A549 (cell line): ENCODE data around the gene KIF4A.

Experiments
- BHLHE40 ChIP-seq: IDR thresholded peaks from 2 replicates; pipeline ENCODE4 v1.6.1; 2012; ENCODE audit warnings: low read depth, low read length, inconsistent platforms
- CBX2 ChIP-seq: fragments of 200-600 bp; sonication (generic); IDR thresholded peaks from 2 replicates; pipeline ENCODE4 v1.6.1; 2016; ENCODE audit warnings: low read depth, mild to moderate bottlenecking, borderline replicate concordance
- GATA3 ChIP-seq: IDR thresholded peaks from 2 replicates; pipeline ENCODE4 v1.6.1; 2012; ENCODE audit warnings: borderline replicate concordance
- POLR2A ChIP-seq: IDR thresholded peaks from 2 replicates; pipeline ENCODE4 v1.6.1; 2012; ENCODE audit warnings: mild to moderate bottlenecking, low read length
- TF ChIP-seq, protein P1 (sequence below): fragments of 200-600 bp; sonication (generic); IDR thresholded peaks from 2 replicates; pipeline ENCODE4 v1.6.1; 2016; ENCODE audit warnings: antibody characterized with exemption, mild to moderate bottlenecking, moderate library complexity
- TF ChIP-seq, protein P2 (sequence below): fragments of >200 bp; sonication (Bioruptor Twin); formaldehyde crosslinking; IDR thresholded peaks from 3 replicates; pipeline ENCODE4 v1.5.1; 2016

DNA sequence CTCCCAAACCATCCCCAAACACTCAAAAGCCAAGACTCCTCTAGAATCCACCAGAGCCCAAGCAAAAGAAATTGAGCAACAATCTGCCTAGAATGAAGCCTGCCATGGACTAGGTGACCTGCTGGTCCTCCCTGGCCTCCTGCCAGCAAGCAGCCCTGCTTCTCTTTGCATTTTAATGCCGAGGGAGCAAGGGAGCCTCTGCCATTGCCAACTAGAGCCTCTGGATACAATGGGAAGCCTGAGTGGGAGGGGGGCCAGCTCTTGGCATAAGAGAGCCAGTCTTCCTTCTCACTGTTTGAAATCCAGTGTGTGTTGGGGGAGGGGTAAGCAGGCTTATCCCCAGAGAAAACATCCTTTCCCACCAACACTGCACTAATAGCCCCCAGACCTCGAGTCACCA lies 131.7 kb downstream of the KIF4A start:
- TF ChIP-seq, protein P1, sequence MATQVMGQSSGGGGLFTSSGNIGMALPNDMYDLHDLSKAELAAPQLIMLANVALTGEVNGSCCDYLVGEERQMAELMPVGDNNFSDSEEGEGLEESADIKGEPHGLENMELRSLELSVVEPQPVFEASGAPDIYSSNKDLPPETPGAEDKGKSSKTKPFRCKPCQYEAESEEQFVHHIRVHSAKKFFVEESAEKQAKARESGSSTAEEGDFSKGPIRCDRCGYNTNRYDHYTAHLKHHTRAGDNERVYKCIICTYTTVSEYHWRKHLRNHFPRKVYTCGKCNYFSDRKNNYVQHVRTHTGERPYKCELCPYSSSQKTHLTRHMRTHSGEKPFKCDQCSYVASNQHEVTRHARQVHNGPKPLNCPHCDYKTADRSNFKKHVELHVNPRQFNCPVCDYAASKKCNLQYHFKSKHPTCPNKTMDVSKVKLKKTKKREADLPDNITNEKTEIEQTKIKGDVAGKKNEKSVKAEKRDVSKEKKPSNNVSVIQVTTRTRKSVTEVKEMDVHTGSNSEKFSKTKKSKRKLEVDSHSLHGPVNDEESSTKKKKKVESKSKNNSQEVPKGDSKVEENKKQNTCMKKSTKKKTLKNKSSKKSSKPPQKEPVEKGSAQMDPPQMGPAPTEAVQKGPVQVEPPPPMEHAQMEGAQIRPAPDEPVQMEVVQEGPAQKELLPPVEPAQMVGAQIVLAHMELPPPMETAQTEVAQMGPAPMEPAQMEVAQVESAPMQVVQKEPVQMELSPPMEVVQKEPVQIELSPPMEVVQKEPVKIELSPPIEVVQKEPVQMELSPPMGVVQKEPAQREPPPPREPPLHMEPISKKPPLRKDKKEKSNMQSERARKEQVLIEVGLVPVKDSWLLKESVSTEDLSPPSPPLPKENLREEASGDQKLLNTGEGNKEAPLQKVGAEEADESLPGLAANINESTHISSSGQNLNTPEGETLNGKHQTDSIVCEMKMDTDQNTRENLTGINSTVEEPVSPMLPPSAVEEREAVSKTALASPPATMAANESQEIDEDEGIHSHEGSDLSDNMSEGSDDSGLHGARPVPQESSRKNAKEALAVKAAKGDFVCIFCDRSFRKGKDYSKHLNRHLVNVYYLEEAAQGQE: no peak
- no peak for TF ChIP-seq POLR2A
- TF ChIP-seq GATA3: no peak
- TF ChIP-seq, protein P2, sequence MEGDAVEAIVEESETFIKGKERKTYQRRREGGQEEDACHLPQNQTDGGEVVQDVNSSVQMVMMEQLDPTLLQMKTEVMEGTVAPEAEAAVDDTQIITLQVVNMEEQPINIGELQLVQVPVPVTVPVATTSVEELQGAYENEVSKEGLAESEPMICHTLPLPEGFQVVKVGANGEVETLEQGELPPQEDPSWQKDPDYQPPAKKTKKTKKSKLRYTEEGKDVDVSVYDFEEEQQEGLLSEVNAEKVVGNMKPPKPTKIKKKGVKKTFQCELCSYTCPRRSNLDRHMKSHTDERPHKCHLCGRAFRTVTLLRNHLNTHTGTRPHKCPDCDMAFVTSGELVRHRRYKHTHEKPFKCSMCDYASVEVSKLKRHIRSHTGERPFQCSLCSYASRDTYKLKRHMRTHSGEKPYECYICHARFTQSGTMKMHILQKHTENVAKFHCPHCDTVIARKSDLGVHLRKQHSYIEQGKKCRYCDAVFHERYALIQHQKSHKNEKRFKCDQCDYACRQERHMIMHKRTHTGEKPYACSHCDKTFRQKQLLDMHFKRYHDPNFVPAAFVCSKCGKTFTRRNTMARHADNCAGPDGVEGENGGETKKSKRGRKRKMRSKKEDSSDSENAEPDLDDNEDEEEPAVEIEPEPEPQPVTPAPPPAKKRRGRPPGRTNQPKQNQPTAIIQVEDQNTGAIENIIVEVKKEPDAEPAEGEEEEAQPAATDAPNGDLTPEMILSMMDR: no peak
- TF ChIP-seq BHLHE40: no peak
- no peak for TF ChIP-seq CBX2
